ENCODE measurements around the gene SDCCAG8. TPM values are rescaled to one million over a fixed set of nuclear protein-coding genes. Genes with fewer than 3 reads are reported as not detected.

The SDCCAG8 gene
- total and polyA plus RNA-seq, 2 experiments from 2014 or later, result 28.0 to 66.7 TPM

DNA sequence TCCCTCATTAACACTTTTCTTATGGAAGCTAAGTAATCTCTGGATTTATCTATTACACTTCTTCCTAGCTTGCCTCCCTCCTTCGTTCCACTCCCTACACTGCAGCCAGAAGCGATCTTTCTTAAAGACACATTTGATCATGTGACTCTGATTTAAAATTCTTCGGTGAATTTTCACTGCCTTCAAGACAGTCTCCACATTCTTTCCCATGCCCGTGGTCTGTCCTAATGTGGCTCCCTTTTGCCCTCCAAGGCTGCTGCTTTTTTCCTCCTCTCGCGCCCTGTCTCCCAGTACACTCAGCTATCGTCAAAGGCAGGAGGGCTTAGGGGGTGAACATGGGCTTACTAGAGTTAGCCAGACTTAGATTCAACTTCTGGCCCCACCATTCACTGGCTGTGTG, 64.4 kb downstream of the SDCCAG8 start (continued):
- TF ChIP-seq, protein P1, sequence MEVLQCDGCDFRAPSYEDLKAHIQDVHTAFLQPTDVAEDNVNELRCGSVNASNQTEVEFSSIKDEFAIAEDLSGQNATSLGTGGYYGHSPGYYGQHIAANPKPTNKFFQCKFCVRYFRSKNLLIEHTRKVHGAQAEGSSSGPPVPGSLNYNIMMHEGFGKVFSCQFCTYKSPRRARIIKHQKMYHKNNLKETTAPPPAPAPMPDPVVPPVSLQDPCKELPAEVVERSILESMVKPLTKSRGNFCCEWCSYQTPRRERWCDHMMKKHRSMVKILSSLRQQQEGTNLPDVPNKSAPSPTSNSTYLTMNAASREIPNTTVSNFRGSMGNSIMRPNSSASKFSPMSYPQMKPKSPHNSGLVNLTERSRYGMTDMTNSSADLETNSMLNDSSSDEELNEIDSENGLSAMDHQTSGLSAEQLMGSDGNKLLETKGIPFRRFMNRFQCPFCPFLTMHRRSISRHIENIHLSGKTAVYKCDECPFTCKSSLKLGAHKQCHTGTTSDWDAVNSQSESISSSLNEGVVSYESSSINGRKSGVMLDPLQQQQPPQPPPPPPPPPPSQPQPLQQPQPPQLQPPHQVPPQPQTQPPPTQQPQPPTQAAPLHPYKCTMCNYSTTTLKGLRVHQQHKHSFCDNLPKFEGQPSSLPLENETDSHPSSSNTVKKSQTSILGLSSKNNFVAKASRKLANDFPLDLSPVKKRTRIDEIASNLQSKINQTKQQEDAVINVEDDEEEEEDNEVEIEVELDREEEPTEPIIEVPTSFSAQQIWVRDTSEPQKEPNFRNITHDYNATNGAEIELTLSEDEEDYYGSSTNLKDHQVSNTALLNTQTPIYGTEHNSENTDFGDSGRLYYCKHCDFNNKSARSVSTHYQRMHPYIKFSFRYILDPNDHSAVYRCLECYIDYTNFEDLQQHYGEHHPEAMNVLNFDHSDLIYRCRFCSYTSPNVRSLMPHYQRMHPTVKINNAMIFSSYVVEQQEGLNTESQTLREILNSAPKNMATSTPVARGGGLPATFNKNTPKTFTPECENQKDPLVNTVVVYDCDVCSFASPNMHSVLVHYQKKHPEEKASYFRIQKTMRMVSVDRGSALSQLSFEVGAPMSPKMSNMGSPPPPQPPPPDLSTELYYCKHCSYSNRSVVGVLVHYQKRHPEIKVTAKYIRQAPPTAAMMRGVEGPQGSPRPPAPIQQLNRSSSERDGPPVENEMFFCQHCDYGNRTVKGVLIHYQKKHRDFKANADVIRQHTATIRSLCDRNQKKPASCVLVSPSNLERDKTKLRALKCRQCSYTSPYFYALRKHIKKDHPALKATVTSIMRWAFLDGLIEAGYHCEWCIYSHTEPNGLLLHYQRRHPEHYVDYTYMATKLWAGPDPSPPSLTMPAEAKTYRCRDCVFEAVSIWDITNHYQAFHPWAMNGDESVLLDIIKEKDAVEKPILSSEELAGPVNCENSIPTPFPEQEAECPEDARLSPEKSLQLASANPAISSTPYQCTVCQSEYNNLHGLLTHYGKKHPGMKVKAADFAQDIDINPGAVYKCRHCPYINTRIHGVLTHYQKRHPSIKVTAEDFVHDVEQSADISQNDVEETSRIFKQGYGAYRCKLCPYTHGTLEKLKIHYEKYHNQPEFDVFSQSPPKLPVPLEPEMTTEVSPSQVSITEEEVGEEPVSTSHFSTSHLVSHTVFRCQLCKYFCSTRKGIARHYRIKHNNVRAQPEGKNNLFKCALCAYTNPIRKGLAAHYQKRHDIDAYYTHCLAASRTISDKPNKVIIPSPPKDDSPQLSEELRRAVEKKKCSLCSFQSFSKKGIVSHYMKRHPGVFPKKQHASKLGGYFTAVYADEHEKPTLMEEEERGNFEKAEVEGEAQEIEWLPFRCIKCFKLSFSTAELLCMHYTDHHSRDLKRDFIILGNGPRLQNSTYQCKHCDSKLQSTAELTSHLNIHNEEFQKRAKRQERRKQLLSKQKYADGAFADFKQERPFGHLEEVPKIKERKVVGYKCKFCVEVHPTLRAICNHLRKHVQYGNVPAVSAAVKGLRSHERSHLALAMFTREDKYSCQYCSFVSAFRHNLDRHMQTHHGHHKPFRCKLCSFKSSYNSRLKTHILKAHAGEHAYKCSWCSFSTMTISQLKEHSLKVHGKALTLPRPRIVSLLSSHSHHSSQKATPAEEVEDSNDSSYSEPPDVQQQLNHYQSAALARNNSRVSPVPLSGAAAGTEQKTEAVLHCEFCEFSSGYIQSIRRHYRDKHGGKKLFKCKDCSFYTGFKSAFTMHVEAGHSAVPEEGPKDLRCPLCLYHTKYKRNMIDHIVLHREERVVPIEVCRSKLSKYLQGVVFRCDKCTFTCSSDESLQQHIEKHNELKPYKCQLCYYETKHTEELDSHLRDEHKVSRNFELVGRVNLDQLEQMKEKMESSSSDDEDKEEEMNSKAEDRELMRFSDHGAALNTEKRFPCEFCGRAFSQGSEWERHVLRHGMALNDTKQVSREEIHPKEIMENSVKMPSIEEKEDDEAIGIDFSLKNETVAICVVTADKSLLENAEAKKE (CRISPR knock-in tag; IDR thresholded peaks at IDR 0.05), result no peak
- no peak for TF ChIP-seq ZNF331 (CRISPR knock-in tag; IDR thresholded peaks at IDR 0.05; ENCODE audit: low read depth)
- TF ChIP-seq ZNF114 (CRISPR knock-in tag; IDR thresholded peaks at IDR 0.05), result no peak
- TF ChIP-seq, protein P2, sequence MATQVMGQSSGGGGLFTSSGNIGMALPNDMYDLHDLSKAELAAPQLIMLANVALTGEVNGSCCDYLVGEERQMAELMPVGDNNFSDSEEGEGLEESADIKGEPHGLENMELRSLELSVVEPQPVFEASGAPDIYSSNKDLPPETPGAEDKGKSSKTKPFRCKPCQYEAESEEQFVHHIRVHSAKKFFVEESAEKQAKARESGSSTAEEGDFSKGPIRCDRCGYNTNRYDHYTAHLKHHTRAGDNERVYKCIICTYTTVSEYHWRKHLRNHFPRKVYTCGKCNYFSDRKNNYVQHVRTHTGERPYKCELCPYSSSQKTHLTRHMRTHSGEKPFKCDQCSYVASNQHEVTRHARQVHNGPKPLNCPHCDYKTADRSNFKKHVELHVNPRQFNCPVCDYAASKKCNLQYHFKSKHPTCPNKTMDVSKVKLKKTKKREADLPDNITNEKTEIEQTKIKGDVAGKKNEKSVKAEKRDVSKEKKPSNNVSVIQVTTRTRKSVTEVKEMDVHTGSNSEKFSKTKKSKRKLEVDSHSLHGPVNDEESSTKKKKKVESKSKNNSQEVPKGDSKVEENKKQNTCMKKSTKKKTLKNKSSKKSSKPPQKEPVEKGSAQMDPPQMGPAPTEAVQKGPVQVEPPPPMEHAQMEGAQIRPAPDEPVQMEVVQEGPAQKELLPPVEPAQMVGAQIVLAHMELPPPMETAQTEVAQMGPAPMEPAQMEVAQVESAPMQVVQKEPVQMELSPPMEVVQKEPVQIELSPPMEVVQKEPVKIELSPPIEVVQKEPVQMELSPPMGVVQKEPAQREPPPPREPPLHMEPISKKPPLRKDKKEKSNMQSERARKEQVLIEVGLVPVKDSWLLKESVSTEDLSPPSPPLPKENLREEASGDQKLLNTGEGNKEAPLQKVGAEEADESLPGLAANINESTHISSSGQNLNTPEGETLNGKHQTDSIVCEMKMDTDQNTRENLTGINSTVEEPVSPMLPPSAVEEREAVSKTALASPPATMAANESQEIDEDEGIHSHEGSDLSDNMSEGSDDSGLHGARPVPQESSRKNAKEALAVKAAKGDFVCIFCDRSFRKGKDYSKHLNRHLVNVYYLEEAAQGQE (IDR thresholded peaks at IDR 0.05; ENCODE audit: unreplicated experiment), result no peak
- no peak for TF ChIP-seq EZH2 (IDR thresholded peaks at IDR 0.05; ENCODE audit: low read depth, unreplicated experiment)
- TF ChIP-seq, protein P3, sequence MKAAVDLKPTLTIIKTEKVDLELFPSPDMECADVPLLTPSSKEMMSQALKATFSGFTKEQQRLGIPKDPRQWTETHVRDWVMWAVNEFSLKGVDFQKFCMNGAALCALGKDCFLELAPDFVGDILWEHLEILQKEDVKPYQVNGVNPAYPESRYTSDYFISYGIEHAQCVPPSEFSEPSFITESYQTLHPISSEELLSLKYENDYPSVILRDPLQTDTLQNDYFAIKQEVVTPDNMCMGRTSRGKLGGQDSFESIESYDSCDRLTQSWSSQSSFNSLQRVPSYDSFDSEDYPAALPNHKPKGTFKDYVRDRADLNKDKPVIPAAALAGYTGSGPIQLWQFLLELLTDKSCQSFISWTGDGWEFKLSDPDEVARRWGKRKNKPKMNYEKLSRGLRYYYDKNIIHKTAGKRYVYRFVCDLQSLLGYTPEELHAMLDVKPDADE (IDR thresholded peaks at IDR 0.05), result no peak
- no peak for TF ChIP-seq JUNB (IDR thresholded peaks at IDR 0.05; ENCODE audit: unreplicated experiment)

Data from GM23338 (cell line).